Stimulated activated CD4-positive, alpha-beta T cell treated with anti-CD3 and anti-CD28 coated beads, Interleukin-1b, Interleukin-23, amount 100 ng/mL, for 1 hour (primary cell): ENCODE measurements around the gene MOV10L1.
"Not testable (repeated sequence)": the region's sequence is repeated elsewhere in the genome, so short reads cannot be mapped to it uniquely, and the experiment has no call there.

Experiments used
- DNase-seq, 2 donors: peaks; one replicate each; pipeline ENCODE4 v3.0.0-alpha.2; 2020; ENCODE audit warnings: low read depth in 2 of 2

MOV10L1 gene

GRCh38 chr22:50157709-50158375 lies 68.0 kb downstream of the MOV10L1 start:
- no peak for DNase-seq

GRCh38 chr22:50160947-50161346 lies 71.1 kb downstream of the MOV10L1 start:
- DNase-seq = no peak

- DNase-seq = no peak
Observed at GRCh38 chr22:50161508-50162390, 71.9 kb downstream of the MOV10L1 start.

- DNase-seq = no peak
Observed at GRCh38 chr22:50162391-50162956, 72.7 kb downstream of the MOV10L1 start.

- no peak for DNase-seq
Observed at GRCh38 chr22:50165436-50166123, 75.8 kb downstream of the MOV10L1 start.

- DNase-seq = no peak
Observed at GRCh38 chr22:50167689-50168489, 78.1 kb downstream of the MOV10L1 start.

GRCh38 chr22:50168490-50169180 lies 78.8 kb downstream of the MOV10L1 start:
- DNase-seq = not testable (repeated sequence)

GRCh38 chr22:50169181-50169759 lies 79.5 kb downstream of the MOV10L1 start:
- DNase-seq = no peak

GRCh38 chr22:50169774-50170341 lies 80.1 kb downstream of the MOV10L1 start:
- DNase-seq = peak in 1 of 2 donors; percentile 39

GRCh38 chr22:50170453-50171318 lies 80.9 kb downstream of the MOV10L1 start, which contains the start of gene PANX2:
Gene PANX2, plus strand, starts transcription at chr22:50170731. Its CDS starts 0 bp downstream, at chr22:50170731.
- no peak for DNase-seq

GRCh38 chr22:50171319-50171964 lies 81.6 kb downstream of the MOV10L1 start:
- DNase-seq = no peak

GRCh38 chr22:50171965-50172421 lies 82.2 kb downstream of the MOV10L1 start:
- DNase-seq = no peak

- DNase-seq = no peak
Observed at GRCh38 chr22:50173311-50173982, 83.6 kb downstream of the MOV10L1 start.

GRCh38 chr22:50173983-50174355 lies 84.2 kb downstream of the MOV10L1 start:
- DNase-seq = no peak

GRCh38 chr22:50174382-50175190 lies 84.8 kb downstream of the MOV10L1 start:
- DNase-seq = no peak

GRCh38 chr22:50175191-50175461 lies 85.3 kb downstream of the MOV10L1 start:
- no peak for DNase-seq
